Myometrial cell (primary cell): Measurements from ENCODE around the gene GPC2. TPM values are rescaled to one million over a fixed set of nuclear protein-coding genes. Genes with fewer than 3 reads are reported as not detected.

Experiments used
- total RNA-seq: library from RNA; depleted of rRNA; stranded (reverse); fragments of >200 nt; gene quantifications from 2 replicates; pipeline ENCODE4 v1.2.3, GENCODE V29; 2015

The GPC2 gene, protein sequence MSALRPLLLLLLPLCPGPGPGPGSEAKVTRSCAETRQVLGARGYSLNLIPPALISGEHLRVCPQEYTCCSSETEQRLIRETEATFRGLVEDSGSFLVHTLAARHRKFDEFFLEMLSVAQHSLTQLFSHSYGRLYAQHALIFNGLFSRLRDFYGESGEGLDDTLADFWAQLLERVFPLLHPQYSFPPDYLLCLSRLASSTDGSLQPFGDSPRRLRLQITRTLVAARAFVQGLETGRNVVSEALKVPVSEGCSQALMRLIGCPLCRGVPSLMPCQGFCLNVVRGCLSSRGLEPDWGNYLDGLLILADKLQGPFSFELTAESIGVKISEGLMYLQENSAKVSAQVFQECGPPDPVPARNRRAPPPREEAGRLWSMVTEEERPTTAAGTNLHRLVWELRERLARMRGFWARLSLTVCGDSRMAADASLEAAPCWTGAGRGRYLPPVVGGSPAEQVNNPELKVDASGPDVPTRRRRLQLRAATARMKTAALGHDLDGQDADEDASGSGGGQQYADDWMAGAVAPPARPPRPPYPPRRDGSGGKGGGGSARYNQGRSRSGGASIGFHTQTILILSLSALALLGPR
- total RNA-seq, result 0.18 and 0.29 TPM in 2 replicates

DNA sequence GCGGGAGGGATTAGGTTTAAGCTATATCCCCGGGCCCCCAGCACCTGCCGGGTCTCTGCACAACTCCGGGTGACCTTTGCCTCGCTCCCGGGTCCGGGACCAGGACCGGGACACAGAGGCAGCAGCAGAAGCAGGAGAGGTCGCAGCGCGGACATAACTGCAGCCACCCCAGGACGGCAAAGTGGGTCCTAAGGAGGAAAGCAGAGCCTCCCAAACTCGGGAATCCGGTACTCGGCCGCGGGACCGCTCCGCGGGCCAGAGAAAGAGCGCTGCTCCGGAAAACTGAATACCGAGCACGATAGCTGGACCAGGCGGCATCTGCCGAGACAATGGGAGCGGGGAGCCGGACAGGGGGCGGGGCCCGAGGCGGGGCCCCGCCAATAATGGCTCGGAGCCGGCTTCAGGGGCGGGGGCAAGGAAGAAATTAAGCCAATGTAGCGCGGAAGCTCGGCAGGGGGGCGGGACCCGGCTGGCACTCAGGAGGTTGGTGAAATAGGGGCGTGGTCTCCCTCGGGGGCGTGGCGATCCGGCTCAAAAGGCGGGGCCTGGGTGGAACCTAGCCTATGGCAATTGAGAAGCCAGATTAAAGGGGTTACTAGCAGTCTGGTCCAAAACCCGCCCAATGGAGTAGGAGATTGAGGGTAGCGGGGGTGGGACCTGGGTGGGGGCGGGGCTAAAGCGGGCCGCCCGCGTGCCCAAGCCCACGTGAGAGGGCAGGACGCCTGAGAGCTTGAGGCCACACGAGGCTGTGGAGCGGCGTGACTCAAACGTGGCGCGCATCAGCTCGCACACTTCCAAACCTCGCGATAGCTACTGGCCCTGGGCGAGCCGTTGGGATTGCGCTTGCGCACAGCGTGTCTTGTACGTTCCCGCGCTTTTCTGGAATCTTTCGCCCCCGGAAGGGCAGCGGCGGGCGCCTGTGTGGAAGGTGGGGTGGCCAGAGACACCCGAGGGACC is at the start of gene GPC2, which contains the start of gene STAG3:
Gene GPC2, minus strand, starts transcription at position 337 of the 957 bp plus-strand sequence. Its CDS starts 182 bp downstream, at position 155.
Gene STAG3, plus strand, starts transcription at position 874 of the 957 bp plus-strand sequence. CDS start 2,639 bp downstream, outside the sequence.

DNA sequence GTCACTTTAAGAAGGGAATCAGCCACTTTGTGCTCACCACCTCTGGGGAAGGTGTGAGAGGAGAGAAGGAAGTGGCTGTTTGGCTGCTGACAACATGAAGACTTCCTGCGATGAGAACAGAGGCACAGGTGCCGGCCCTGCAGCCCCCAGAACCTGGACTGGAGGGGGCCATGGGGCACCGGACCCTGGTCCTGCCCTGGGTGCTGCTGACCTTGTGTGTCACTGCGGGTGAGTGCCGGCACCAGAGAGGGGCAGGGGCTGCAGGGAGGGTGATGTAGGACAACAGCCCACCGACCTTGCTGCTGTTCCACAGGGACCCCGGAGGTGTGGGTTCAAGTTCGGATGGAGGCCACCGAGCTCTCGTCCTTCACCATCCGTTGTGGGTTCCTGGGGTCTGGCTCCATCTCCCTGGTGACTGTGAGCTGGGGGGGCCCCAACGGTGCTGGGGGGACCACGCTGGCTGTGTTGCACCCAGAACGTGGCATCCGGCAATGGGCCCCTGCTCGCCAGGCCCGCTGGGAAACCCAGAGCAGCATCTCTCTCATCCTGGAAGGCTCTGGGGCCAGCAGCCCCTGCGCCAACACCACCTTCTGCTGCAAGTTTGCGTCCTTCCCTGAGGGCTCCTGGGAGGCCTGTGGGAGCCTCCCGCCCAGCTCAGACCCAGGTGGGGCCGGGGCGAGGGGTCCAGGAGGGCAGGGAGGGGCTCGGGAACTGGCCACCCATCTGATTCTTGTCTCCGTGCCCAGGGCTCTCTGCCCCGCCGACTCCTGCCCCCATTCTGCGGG is 42.8 kb upstream of the GPC2 start, which contains the start of gene PVRIG:
Gene PVRIG, plus strand, starts transcription at position 149 of the 785 bp plus-strand sequence. Its CDS starts 22 bp downstream, at position 171.

DNA sequence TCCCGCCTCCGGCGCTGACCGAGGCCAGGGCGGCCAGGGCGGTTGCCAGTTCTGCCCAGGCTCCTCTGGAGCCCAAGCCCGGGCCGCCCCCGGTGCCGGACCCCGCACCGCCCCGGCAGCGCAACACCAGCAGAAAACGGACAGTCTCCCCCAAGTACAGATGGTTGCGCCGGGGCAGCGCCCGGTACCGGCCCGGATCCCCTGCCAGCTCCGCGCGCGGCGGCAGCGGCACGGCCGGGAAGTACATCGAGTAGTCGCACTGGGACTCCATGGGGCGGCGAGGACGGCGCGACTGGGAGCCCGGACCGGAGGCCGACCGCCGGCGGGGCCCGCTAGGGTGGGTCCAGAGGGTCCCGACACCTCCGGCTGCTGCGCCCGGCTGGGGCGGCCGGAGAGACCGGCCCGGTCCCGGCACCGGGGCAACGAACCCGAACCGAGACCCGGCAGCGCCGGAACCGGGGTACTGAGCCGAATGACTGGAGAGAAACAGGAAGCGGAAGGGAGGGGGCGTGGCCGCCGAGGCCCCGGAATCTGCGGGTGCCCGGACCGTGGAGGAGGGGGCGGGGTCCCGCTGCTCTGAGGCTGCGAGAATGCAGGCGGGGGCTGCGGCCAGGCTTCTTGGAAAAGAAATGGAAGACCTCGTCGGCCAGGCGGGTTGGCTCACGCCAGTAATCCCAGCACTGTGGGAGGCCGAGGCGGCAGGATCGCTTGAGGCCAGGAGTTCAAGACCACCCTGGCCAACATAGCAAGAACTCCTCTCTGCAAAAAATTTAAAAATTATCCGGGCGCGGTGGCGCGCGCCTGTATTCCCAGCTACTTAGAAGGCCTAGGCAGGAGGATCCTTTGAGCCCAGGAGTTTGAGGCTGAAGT is 18.7 kb downstream of the GPC2 start, which contains the start of gene TRAPPC14:
Gene TRAPPC14, minus strand, starts transcription at position 495 of the 870 bp plus-strand sequence. Its CDS starts 224 bp downstream, at position 271.

DNA sequence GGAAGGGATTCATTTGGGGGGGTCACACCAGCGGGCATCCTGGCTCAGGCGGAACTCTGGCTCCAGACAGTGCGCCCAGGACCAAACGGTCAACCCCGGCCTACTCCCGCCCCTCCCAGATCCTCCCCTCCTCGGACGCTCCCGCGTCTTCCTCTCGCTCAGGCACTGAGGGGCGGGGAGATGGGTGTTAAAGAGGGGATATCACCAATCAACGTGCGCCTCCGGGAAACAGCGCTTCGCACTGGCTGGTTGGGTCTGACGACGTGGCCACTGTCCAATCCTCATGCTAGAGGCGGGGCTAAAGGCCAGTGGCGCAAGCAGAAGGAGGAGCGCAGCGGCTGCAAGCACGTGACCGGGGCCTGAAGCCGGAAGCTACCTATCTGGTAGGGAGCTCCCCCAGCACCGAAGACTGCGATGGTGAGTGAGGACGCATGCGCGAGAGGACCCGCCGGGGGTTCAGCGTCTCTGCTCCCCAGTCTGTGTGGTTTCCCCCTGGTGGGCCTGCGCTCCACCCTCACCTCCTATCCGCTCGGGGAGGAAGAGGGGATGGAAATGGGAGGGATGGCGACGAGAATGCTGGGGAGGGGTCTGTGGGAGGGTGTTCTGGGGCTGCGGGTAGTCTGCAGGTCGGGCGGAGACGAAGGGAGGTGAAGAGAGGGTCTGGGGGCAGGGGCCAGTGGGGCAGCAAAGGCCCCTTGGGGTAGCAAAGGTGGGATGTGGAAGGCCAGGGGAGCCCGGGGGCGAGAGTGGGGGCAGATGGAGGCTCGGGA is 28.4 kb downstream of the GPC2 start, which contains the start of gene LAMTOR4:
Gene LAMTOR4, plus strand, starts transcription at position 360 of the 770 bp plus-strand sequence. Its CDS starts 55 bp downstream, at position 415.

DNA sequence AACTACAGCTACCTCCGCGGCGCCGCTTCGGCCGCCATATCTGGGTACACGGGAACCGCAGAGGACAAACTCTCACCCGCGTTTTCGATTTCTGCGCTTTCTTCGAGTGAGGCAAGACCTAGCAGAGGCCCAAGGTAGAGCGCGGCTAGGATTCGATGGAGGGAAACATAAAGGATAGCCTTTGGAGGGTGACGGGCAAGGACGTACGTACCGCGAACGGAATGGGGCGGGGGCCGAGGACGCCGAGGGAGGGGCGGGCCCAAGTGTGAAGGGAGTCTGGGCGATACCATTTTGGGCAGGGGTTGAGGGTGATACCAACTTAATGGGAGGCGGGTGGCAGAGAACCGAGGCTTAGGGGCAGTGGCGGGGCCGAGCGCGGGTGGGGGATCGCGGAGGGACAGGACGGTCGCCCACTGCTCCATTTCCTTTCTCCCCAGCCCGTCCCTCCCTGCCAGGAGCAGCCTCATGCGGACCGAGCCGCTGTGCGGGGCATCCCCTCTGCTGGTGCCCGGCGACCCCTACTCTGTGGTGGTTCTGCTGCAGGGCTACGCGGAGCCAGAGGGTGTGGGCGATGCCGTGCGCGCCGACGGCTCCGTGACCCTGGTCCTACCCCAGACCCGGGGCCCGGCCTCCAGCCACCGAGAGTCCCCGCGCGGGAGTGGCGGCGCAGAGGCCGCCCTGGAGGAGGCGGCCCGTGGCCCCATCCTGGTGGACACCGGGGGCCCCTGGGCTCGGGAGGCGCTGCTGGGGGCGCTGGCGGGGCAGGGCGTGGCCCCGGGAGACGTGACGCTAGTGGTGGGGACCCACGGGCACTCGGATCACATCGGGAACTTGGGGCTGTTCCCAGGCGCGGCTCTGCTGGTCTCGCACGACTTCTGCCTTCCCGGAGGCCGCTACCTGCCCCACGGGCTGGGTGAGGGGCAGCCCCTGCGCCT is 50.0 kb downstream of the GPC2 start, which contains the start of gene MBLAC1:
Gene MBLAC1, plus strand, starts transcription at position 37 of the 935 bp plus-strand sequence. Its CDS starts 429 bp downstream, at position 466.

Other genes starting within 250 kb of the GPC2 start
- gene GJC3, start 247.8 kb downstream of the GPC2 start, total RNA-seq, result not detected in 2 replicates
- gene AZGP1, start 201.3 kb downstream of the GPC2 start, total RNA-seq, result not detected in 2 replicates
- 10.1 and 14.7 TPM in 2 replicates for gene ZKSCAN1, start 161.8 kb downstream of the GPC2 start, total RNA-seq
- 11.3 and 21.6 TPM in 2 replicates for gene ZSCAN21, start 127.6 kb downstream of the GPC2 start, total RNA-seq
- 14.7 and 22.5 TPM in 2 replicates for gene ZNF3, start 95.7 kb downstream of the GPC2 start, total RNA-seq
- gene COPS6, start 88.4 kb downstream of the GPC2 start, total RNA-seq, result 159 and 183 TPM in 2 replicates
- gene MCM7, start 76.0 kb downstream of the GPC2 start, total RNA-seq, result 138 and 153 TPM in 2 replicates
- 40.9 and 95.7 TPM in 2 replicates for gene AP4M1, start 75.7 kb downstream of the GPC2 start, total RNA-seq
- 92.9 and 113 TPM in 2 replicates for gene TAF6, start 58.0 kb downstream of the GPC2 start, total RNA-seq
- 40.6 and 41.3 TPM in 2 replicates for gene CNPY4, start 57.7 kb downstream of the GPC2 start, total RNA-seq
- gene MBLAC1, start 50.4 kb downstream of the GPC2 start, total RNA-seq, result 2.9 and 6.0 TPM in 2 replicates
- 126 and 185 TPM in 2 replicates for gene LAMTOR4, start 28.5 kb downstream of the GPC2 start, total RNA-seq
- gene TRAPPC14, start 18.7 kb downstream of the GPC2 start, total RNA-seq, result 9.2 and 9.4 TPM in 2 replicates
- 6.0 and 6.3 TPM in 2 replicates for gene GAL3ST4, start 8.8 kb downstream of the GPC2 start, total RNA-seq
- 0.29 and 0.35 TPM in 2 replicates for gene STAG3, start 537 bp upstream of the GPC2 start, total RNA-seq
- not detected in 2 replicates for gene PVRIG, start 42.6 kb upstream of the GPC2 start, total RNA-seq
- not detected in 2 replicates for gene SPDYE3, start 130.3 kb upstream of the GPC2 start, total RNA-seq
- 9.8 and 13.3 TPM in 2 replicates for gene PILRB, start 180.7 kb upstream of the GPC2 start, total RNA-seq
- gene PILRA, start 196.1 kb upstream of the GPC2 start, total RNA-seq, result not detected in 2 replicates